Breast epithelium (tissue), 4 donors: ENCODE results near the gene TMSB15B. TPM values are rescaled to one million over a fixed set of nuclear protein-coding genes. Genes with fewer than 3 reads are reported as not detected.
A peak's percentile ranks its signal among the peaks of the same experiment; 100 is the strongest.
"Not testable (repeated sequence)": the region's sequence is repeated elsewhere in the genome, so short reads cannot be mapped to it uniquely, and the experiment has no call there.

ENCODE experiments used
- DNase-seq, 2 donors: peaks; one replicate each; pipeline ENCODE4 v3.0.0-alpha.2; 2019; ENCODE audit warnings: low spot score in 2 of 2
- H3K27ac ChIP-seq, 2 donors: fragments of 200-600 bp; sonication (generic) in 1 of 2; one replicate each; pipeline ENCODE4 v1.5.1; 2016 to 2019; ENCODE audit warnings: mild to moderate bottlenecking in 1 of 2
- H3K27me3 ChIP-seq, 2 donors: fragments of 200-600 bp; sonication (generic) in 1 of 2; one replicate each; pipeline versions ENCODE4 v1.5.1 to v1.6.0; 2017 to 2019; ENCODE audit warnings: control low read depth in 1 of 2, mild to moderate bottlenecking in 1 of 2
- H3K36me3 ChIP-seq: fragments of 200-600 bp; one replicate; pipeline ENCODE4 v1.5.1; 2019
- H3K4me1 ChIP-seq, 2 donors: fragments of 200-600 bp; sonication (generic); one replicate each; pipeline ENCODE4 v1.5.1; 2016 to 2019; ENCODE audit warnings: control low read depth in 1 of 2
- H3K4me3 ChIP-seq, 3 donors: fragments of 200-600 bp; sonication (generic); 1 replicate in 2 of 3; 2 replicates in 1 of 3; pipeline ENCODE4 v1.5.1; 2016 to 2019; ENCODE audit warnings: mild to moderate bottlenecking in 3 of 3, moderate library complexity in 2 of 3
- H3K9me3 ChIP-seq, 2 donors: fragments of 200-600 bp; sonication (generic) in 1 of 2; one replicate each; pipeline ENCODE4 v1.5.1; 2016 to 2019; ENCODE audit warnings: control low read depth in 1 of 2
- POLR2A ChIP-seq: fragments of 450-650 bp; IDR thresholded peaks from one replicate; pipeline ENCODE4 v1.6.1; 2016; ENCODE audit warnings: antibody characterized with exemption, mild to moderate bottlenecking, moderate library complexity
- POLR2AphosphoS5 ChIP-seq, 3 donors: sonication (generic); formaldehyde crosslinking; IDR thresholded peaks; one replicate each; pipeline ENCODE4 v1.6.1; 2017; ENCODE audit warnings: antibody characterized with exemption in 3 of 3
- intact Hi-C: fragments of 100-400 bp; cut with DNase I; formaldehyde crosslinking; loops from one replicate; pipeline ENCODE4 v1.15.1; 2023; ENCODE audit warnings: low total_unique reads
- total RNA-seq, 3 donors: library from RNA; depleted of rRNA; stranded (reverse); fragments of >200 nt; gene quantifications; one replicate each; pipeline ENCODE4 v1.1.0, GENCODE V29; 2016
- TF ChIP-seq, protein P1 (sequence below), 3 donors: fragments of 450-650 bp; IDR thresholded peaks; one replicate each; pipeline ENCODE4 v1.5.1; 2016 to 2017; ENCODE audit warnings: antibody characterized with exemption in 3 of 3, mild to moderate bottlenecking in 3 of 3, moderate library complexity in 3 of 3

Gene TMSB15B
- total RNA-seq = 1 to 10 TPM; 5.6 to 9.5 (median 5.6) TPM

- DNase-seq, H3K27ac ChIP-seq, H3K4me3 ChIP-seq, H3K9me3 ChIP-seq, H3K4me1 ChIP-seq, intact Hi-C loops, H3K36me3 ChIP-seq, H3K27me3 ChIP-seq: not testable (repeated sequence)
Observed at GRCh38 chrX:103962411-103963278, at the start of gene TMSB15B. Gene TMSB15B (plus strand): TSS chrX:103962627.

GRCh38 chrX:103913356-103914020 is 48.9 kb upstream of the TMSB15B start:
- intact Hi-C loops = no loop called here
- TF ChIP-seq POLR2A (no peak), POLR2AphosphoS5 (IDR thresholded peaks at IDR 0.05) (no peak)
- TF ChIP-seq, protein P1, sequence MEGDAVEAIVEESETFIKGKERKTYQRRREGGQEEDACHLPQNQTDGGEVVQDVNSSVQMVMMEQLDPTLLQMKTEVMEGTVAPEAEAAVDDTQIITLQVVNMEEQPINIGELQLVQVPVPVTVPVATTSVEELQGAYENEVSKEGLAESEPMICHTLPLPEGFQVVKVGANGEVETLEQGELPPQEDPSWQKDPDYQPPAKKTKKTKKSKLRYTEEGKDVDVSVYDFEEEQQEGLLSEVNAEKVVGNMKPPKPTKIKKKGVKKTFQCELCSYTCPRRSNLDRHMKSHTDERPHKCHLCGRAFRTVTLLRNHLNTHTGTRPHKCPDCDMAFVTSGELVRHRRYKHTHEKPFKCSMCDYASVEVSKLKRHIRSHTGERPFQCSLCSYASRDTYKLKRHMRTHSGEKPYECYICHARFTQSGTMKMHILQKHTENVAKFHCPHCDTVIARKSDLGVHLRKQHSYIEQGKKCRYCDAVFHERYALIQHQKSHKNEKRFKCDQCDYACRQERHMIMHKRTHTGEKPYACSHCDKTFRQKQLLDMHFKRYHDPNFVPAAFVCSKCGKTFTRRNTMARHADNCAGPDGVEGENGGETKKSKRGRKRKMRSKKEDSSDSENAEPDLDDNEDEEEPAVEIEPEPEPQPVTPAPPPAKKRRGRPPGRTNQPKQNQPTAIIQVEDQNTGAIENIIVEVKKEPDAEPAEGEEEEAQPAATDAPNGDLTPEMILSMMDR (IDR thresholded peaks at IDR 0.05) = no peak
- no peaks in the 10 kb centered on the region for H3K9me3 ChIP-seq
- H3K27ac ChIP-seq = no peak overlapping the region
- no peaks in the 10 kb centered on the region for H3K36me3 ChIP-seq
- peaks cover 0 to 51% of the 10 kb centered on the region in 2 donors for H3K27me3 ChIP-seq
- DNase-seq = no peak
- no peak overlapping the region for H3K4me3 ChIP-seq
- H3K4me1 ChIP-seq = no peaks in the 10 kb centered on the region

- intact Hi-C loops = no loop called here
- peak overlapping the region; percentile 52 to 77 (median 58) for H3K4me3 ChIP-seq
- no peaks in the 10 kb centered on the region for H3K4me1 ChIP-seq
- no peaks in the 10 kb centered on the region for H3K9me3 ChIP-seq
- no peak for DNase-seq
- peak overlapping the region in 1 of 2 donors; percentile 72 for H3K27ac ChIP-seq
- H3K27me3 ChIP-seq = peaks cover 0 to 55% of the 10 kb centered on the region in 2 donors
- no peaks in the 10 kb centered on the region for H3K36me3 ChIP-seq
- TF ChIP-seq POLR2AphosphoS5 (IDR thresholded peaks at IDR 0.05) (no peak), POLR2A (no peak)
- TF ChIP-seq, protein P1 (IDR thresholded peaks at IDR 0.05) = peak in 2 of 3 donors; percentile 13 to 28
Observed at GRCh38 chrX:103918050-103918449, 44.4 kb upstream of the TMSB15B start.

DNA sequence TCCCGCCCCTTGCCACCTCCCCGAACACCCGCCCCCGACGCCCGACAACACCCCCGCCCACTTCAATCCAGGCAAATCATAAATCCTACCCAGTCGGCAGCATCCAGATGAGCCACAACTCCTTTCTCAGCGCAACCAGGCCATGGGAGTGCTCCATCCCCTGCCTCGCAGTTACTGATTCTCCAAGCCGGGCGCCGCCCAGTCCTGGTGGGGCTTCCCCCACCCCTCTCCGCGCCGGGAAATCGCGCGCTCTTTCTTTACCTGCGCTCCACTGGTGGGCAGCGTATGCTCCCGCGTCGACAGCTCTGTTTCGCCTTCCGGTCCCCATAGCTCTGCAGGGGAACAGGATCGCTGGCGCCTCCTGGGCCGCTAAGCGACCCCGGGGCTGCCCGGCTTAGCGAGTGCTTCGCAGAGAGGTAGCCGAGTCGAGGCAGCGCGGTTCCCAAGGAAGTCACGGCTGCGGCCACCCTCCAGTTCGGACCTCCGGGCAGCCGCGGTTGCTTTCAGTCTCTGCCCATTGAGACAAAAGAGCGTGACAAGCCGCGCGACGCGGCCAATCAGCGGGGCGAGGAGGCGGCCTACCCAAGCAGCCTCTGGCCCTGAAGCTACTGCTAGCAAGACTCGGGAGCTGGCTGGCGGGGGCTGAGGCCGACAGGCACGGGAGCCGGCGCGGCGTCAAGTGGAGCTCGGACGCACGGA is 43.7 kb upstream of the TMSB15B start:
- no peak for DNase-seq
- Histone ChIP-seq H3K36me3 (no peaks in the 10 kb centered on the region), H3K27me3 (peaks cover 0 to 49% of the 10 kb centered on the region in 2 donors), H3K4me1 (no peaks in the 10 kb centered on the region), H3K4me3 (peak overlapping the region; percentile 52 to 77 (median 58)), H3K9me3 (no peaks in the 10 kb centered on the region), H3K27ac (peak overlapping the region; percentile 48 to 72)
- intact Hi-C loops = no loop called here
- TF ChIP-seq POLR2AphosphoS5 (IDR thresholded peaks at IDR 0.05) = no peak

GRCh38 chrX:103919270-103919637 is 43.2 kb upstream of the TMSB15B start:
- Histone ChIP-seq H3K36me3 (no peaks in the 10 kb centered on the region), H3K4me1 (no peaks in the 10 kb centered on the region), H3K27ac (peak overlapping the region; percentile 48 to 72), H3K4me3 (peak overlapping the region; percentile 52 to 77 (median 58)), H3K27me3 (peaks cover 0 to 43% of the 10 kb centered on the region in 2 donors), H3K9me3 (no peaks in the 10 kb centered on the region)
- no peak for TF ChIP-seq POLR2A
- TF ChIP-seq POLR2AphosphoS5 (IDR thresholded peaks at IDR 0.05) = no peak
- TF ChIP-seq, protein P1 (IDR thresholded peaks at IDR 0.05) = no peak
- intact Hi-C loops = no loop called here
- DNase-seq = no peak

DNA sequence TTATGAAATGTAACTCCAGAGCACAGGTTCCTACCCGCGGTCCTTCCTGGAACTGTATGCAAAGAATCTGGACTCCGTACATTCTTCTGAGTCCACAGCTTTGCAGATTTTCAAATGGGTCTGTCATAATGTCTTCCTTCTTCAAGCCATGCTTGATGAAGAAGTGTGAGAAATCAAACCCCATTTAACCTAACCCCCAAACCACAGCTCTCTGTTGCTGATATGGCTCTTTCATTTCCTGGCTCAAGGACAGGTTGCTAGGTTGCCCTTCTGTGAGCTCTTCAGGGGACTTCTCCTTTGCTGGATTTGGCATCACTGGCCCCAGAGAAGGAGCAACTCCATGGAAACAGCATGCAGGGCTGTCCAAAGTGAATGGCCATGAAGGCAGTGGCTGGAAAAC is 41.9 kb upstream of the TMSB15B start:
- H3K9me3 ChIP-seq, H3K27ac ChIP-seq, intact Hi-C loops, H3K4me1 ChIP-seq, DNase-seq, H3K36me3 ChIP-seq, H3K4me3 ChIP-seq: not testable (repeated sequence)
- peaks cover 0 to 31% of the 10 kb centered on the region in 2 donors for H3K27me3 ChIP-seq
